ENCODE data around the gene NID1. TPM values are rescaled to one million over a fixed set of nuclear protein-coding genes. Genes with fewer than 3 reads are reported as not detected.

The NID1 gene
- total RNA-seq, 1 donor from 2014 or later, result 32.5 TPM

DNA sequence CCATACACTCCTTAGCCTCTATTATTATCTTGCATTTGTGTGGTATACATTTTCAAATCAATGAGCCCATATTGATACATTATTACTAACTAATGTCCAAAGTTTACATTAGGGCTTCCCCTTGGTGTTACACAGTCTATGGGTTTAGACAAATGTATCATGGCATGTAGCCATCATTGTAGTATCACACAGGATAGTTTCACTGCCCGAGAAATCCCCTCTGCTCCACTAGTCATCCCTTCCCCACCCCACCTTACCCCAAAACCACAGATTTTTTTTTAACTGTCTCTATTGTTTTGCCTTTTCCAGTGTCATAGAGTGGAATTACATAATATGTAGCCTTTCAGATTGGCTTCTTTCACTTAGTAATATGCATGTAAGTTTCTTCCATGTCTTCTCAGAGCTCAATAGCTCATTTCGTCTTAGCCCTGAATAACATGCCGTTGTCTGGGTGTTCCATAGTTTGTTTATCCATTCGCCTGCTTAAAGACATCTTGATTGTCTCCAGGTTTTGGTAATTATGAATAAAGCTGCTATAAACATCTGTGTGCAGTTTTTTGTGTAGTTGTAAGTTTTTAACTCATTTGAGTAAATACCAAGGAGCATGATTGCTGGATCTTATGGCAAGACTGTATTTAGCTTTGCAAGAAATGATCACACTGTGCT is 111.8 kb downstream of the NID1 start:
- Mint-ChIP-seq H3K9me3 (peaks cover 3% of the 10 kb centered on the region), H3K27me3 (ENCODE audit: insufficient read depth, low read depth) (peaks cover 7% of the 10 kb centered on the region), H3K27ac (no peak overlapping the region), H3K36me3 (no peaks in the 10 kb centered on the region), H3K4me3 (no peak overlapping the region), H3K4me1 (no peaks in the 10 kb centered on the region)
- Histone ChIP-seq H3K4me1 (peaks cover 5% of the 10 kb centered on the region), H3K36me3 (no peaks in the 10 kb centered on the region), H3K27me3 (no peaks in the 10 kb centered on the region), H3K79me2 (ENCODE audit: low read depth) (no peaks in the 10 kb centered on the region), H3K9ac (no peak overlapping the region), H3K4me3 (no peak overlapping the region), H4K20me1 (ENCODE audit: low read depth) (no peaks in the 10 kb centered on the region), H3F3A (ENCODE audit: low read depth) (no peaks in the 10 kb centered on the region), H3K27ac (no peak overlapping the region), H3K4me2 (no peak overlapping the region), H3K9me3 (ENCODE audit: low read depth) (no peaks in the 10 kb centered on the region), H2AFZ (replicated peaks) (no peak overlapping the region)
- DNase-seq (ENCODE audit: low spot score), result no peak
- TF ChIP-seq EZH2 (IDR thresholded peaks at IDR 0.05), result no peak
- TF ChIP-seq CTCF (IDR thresholded peaks at IDR 0.05), result no peak
- no peak for TF ChIP-seq EZH2phosphoT487 (IDR thresholded peaks at IDR 0.05)

DNA sequence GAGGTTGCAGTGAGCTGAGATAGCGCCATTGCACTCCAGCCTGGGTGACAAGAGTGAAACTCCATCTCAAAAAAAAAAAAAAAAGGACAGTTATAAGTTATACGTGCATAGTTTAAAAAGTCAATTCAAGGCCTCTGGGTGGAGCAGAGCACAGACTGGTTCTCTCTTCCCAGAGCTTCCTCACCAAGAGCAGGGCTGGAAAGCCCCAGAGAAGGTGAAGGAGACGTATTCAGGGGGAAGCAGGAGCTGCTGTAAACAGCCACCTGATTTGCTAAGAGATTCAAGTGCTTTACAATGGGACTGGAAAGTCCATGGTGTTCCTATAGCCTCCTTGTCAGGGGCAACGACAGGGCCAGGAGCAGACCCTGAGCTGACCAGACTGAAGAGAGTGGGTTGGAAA is 113.2 kb downstream of the NID1 start:
- Mint-ChIP-seq H3K27me3 (ENCODE audit: insufficient read depth, low read depth) (peaks cover 5% of the 10 kb centered on the region), H3K36me3 (no peaks in the 10 kb centered on the region), H3K4me3 (no peak overlapping the region), H3K27ac (no peak overlapping the region), H3K4me1 (peaks cover under 1% of the 10 kb centered on the region), H3K9me3 (peaks cover 3% of the 10 kb centered on the region)
- Histone ChIP-seq H3K4me1 (peaks cover 5% of the 10 kb centered on the region), H3F3A (ENCODE audit: low read depth) (no peaks in the 10 kb centered on the region), H3K36me3 (no peaks in the 10 kb centered on the region), H4K20me1 (ENCODE audit: low read depth) (no peaks in the 10 kb centered on the region), H3K79me2 (ENCODE audit: low read depth) (no peaks in the 10 kb centered on the region), H3K9me3 (ENCODE audit: low read depth) (no peaks in the 10 kb centered on the region), H3K4me3 (no peak overlapping the region), H3K27me3 (no peaks in the 10 kb centered on the region), H3K27ac (no peak overlapping the region), H2AFZ (replicated peaks) (no peak overlapping the region), H3K9ac (no peak overlapping the region), H3K4me2 (no peak overlapping the region)
- DNase-seq (ENCODE audit: low spot score), result no peak
- TF ChIP-seq CTCF (IDR thresholded peaks at IDR 0.05) (no peak), EZH2 (IDR thresholded peaks at IDR 0.05) (no peak), EZH2phosphoT487 (IDR thresholded peaks at IDR 0.05) (no peak)

- peak overlapping the region; percentile 53 for H3K27ac Mint-ChIP-seq
- Histone ChIP-seq H3K9me3 (ENCODE audit: low read depth) (no peaks in the 10 kb centered on the region), H3K4me2 (no peak overlapping the region), H2AFZ (replicated peaks) (no peak overlapping the region), H3K36me3 (no peaks in the 10 kb centered on the region), H3F3A (ENCODE audit: low read depth) (no peaks in the 10 kb centered on the region), H4K20me1 (ENCODE audit: low read depth) (no peaks in the 10 kb centered on the region), H3K79me2 (ENCODE audit: low read depth) (no peaks in the 10 kb centered on the region), H3K9ac (no peak overlapping the region), H3K27ac (no peak overlapping the region), H3K4me1 (peaks cover 5% of the 10 kb centered on the region), H3K27me3 (no peaks in the 10 kb centered on the region), H3K4me3 (no peak overlapping the region)
- peaks cover 3% of the 10 kb centered on the region for H3K9me3 Mint-ChIP-seq
- H3K36me3 Mint-ChIP-seq, result no peaks in the 10 kb centered on the region
- peaks cover 11% of the 10 kb centered on the region for H3K4me1 Mint-ChIP-seq
- peak; percentile 25 for DNase-seq (ENCODE audit: low spot score)
- no peak overlapping the region for H3K4me3 Mint-ChIP-seq
- peaks cover 9% of the 10 kb centered on the region for H3K27me3 Mint-ChIP-seq (ENCODE audit: insufficient read depth, low read depth)
- TF ChIP-seq EZH2phosphoT487 (IDR thresholded peaks at IDR 0.05) (no peak), EZH2 (IDR thresholded peaks at IDR 0.05) (no peak), CTCF (IDR thresholded peaks at IDR 0.05) (no peak)
These were observed 114.6 kb downstream of the NID1 start for GRCh38 chr1:235950318-235950717.
